ENCODE data around the gene BCAP31.
"Not testable (repeated sequence)": the region's sequence is repeated elsewhere in the genome, so short reads cannot be mapped to it uniquely, and the experiment has no call there.

Gene BCAP31

GRCh38 chrX:153762626-153763173 lies 38.5 kb upstream of the BCAP31 start:
- no peak for DNase-seq

- DNase-seq = no peak
Observed at GRCh38 chrX:153761863-153762262, 37.7 kb upstream of the BCAP31 start.

GRCh38 chrX:153755136-153755535 lies 30.9 kb upstream of the BCAP31 start:
- no peak for DNase-seq

- no peak for DNase-seq
Observed at GRCh38 chrX:153750127-153750774, 26.1 kb upstream of the BCAP31 start.

GRCh38 chrX:153749017-153749416 lies 24.8 kb upstream of the BCAP31 start:
- DNase-seq = not testable (repeated sequence)

- not testable (repeated sequence) for DNase-seq
Observed at GRCh38 chrX:153746991-153747390, 22.8 kb upstream of the BCAP31 start.

- DNase-seq = no peak
Observed at GRCh38 chrX:153746359-153746758, 22.2 kb upstream of the BCAP31 start.

- not testable (repeated sequence) for DNase-seq
Observed at GRCh38 chrX:153745067-153745433, 20.9 kb upstream of the BCAP31 start.

GRCh38 chrX:153744210-153745066 lies 20.3 kb upstream of the BCAP31 start:
- DNase-seq = no peak

- DNase-seq = peak; percentile 76
Observed at GRCh38 chrX:153743468-153744209, 19.5 kb upstream of the BCAP31 start.

GRCh38 chrX:153742796-153743467 lies 18.7 kb upstream of the BCAP31 start:
- not testable (repeated sequence) for DNase-seq

- DNase-seq = not testable (repeated sequence)
Observed at GRCh38 chrX:153742111-153742510, 17.9 kb upstream of the BCAP31 start.

GRCh38 chrX:153741446-153741845 lies 17.3 kb upstream of the BCAP31 start:
- DNase-seq = no peak

GRCh38 chrX:153740631-153741222 lies 16.5 kb upstream of the BCAP31 start:
- DNase-seq = no peak

- DNase-seq = no peak
Observed at GRCh38 chrX:153739754-153740486, 15.7 kb upstream of the BCAP31 start.

GRCh38 chrX:153738056-153738605 lies 13.9 kb upstream of the BCAP31 start:
- no peak for DNase-seq

GRCh38 chrX:153736871-153737441 lies 12.8 kb upstream of the BCAP31 start:
- no peak for DNase-seq

- no peak for DNase-seq
Observed at GRCh38 chrX:153736071-153736820, 12.1 kb upstream of the BCAP31 start.

- no peak for DNase-seq
Observed at GRCh38 chrX:153735274-153735673, 11.1 kb upstream of the BCAP31 start.

GRCh38 chrX:153734871-153735270 lies 10.7 kb upstream of the BCAP31 start:
- DNase-seq = no peak
